ENCODE measurements around the gene FCGBP. TPM values are rescaled to one million over a fixed set of nuclear protein-coding genes. Genes with fewer than 3 reads are reported as not detected.

FCGBP gene
- total and polyA plus RNA-seq, 9 donors = 2.2 to 290 (median 41.0) TPM

DNA sequence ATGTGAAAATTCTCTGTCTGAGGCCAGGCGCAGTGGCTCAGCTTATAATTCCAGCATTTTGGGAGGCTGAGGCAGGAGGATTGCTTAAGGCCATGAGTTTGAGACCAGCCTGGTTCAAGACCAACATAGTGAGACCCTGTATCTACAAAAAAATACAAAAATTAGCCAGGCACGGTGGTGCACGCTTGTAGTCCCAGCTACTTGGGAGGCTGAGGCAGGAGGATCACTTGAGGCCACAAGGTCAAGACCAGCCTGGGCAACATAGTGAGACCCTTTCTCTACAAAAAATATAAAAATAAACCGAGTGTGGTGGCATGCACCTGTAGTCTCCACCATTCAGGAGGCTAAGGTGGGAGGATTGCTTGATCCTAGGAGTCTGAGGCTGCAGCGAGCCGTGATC is 2.2 kb upstream of the FCGBP start:
- H3K4me3 ChIP-seq = no peak overlapping the region
- no peaks in the 10 kb centered on the region for H3K9me3 ChIP-seq
- no peak overlapping the region for H3K27ac ChIP-seq
- no peak for DNase-seq
- intact Hi-C loops (cut with DNase I) = no loop called here
- H3K36me3 ChIP-seq = no peaks in the 10 kb centered on the region
- TF ChIP-seq POLR2A (IDR thresholded peaks at IDR 0.05) (no peak), EP300 (IDR thresholded peaks at IDR 0.05) (no peak)
- TF ChIP-seq, protein P1, sequence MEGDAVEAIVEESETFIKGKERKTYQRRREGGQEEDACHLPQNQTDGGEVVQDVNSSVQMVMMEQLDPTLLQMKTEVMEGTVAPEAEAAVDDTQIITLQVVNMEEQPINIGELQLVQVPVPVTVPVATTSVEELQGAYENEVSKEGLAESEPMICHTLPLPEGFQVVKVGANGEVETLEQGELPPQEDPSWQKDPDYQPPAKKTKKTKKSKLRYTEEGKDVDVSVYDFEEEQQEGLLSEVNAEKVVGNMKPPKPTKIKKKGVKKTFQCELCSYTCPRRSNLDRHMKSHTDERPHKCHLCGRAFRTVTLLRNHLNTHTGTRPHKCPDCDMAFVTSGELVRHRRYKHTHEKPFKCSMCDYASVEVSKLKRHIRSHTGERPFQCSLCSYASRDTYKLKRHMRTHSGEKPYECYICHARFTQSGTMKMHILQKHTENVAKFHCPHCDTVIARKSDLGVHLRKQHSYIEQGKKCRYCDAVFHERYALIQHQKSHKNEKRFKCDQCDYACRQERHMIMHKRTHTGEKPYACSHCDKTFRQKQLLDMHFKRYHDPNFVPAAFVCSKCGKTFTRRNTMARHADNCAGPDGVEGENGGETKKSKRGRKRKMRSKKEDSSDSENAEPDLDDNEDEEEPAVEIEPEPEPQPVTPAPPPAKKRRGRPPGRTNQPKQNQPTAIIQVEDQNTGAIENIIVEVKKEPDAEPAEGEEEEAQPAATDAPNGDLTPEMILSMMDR (IDR thresholded peaks at IDR 0.05) = no peak
- no peaks in the 10 kb centered on the region for H3K4me1 ChIP-seq (ENCODE audit: insufficient read depth)
- 78 to 89% (median 88%) methylated on average over 6 of the region's 6 CpGs for WGBS, 3 donors
- H3K27me3 ChIP-seq = no peaks in the 10 kb centered on the region

- no peak overlapping the region for H3K4me3 ChIP-seq
- no peak for TF ChIP-seq POLR2A (IDR thresholded peaks at IDR 0.05)
- TF ChIP-seq, protein P1 (IDR thresholded peaks at IDR 0.05) = no peak
- TF ChIP-seq EP300 (IDR thresholded peaks at IDR 0.05) = no peak
Observed at GRCh38 chr19:39936020-39936419, 1.6 kb upstream of the FCGBP start.

DNA sequence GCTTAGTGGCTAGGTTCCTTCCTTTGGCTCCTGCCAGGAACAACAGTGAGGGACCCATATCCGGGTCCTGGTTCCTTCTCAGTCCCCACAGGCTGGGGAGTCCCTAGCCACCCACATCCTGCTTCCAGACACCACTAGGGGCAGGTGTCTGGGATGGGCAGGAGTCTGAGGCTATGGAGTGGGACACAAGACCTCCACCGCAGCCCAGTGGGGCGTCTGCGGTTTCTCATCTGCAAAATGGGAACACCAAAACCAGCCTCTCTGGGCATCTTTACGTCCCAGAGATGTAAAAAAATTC is 879 bp upstream of the FCGBP start:
- 76 to 86% (median 79%) methylated on average over 5 of the region's 5 CpGs for WGBS, 3 donors

More at GRCh38 chr19:39936020-39936419, 1.6 kb upstream of the FCGBP start:
- no peak overlapping the region for H3K27ac ChIP-seq
- H3K27me3 ChIP-seq = no peaks in the 10 kb centered on the region
- 10 to 20% (median 13%) methylated on average over 3 of the region's 3 CpGs for WGBS, 3 donors
- intact Hi-C loops (cut with DNase I) = no loop called here
- no peak for DNase-seq
- H3K4me1 ChIP-seq (ENCODE audit: insufficient read depth) = no peaks in the 10 kb centered on the region
- no peaks in the 10 kb centered on the region for H3K9me3 ChIP-seq
- H3K36me3 ChIP-seq = no peaks in the 10 kb centered on the region

GRCh38 chr19:39929750-39930149 is 4.7 kb downstream of the FCGBP start:
- H3K4me3 ChIP-seq = no peak overlapping the region
- TF ChIP-seq, protein P1 (IDR thresholded peaks at IDR 0.05) = no peak
- no peak for TF ChIP-seq EP300 (IDR thresholded peaks at IDR 0.05)
- WGBS, 3 donors = 85 to 86% (median 86%) methylated on average over 3 of the region's 3 CpGs

More for the DNA sequence above, 879 bp upstream of the FCGBP start:
- H3K4me3 ChIP-seq = no peak overlapping the region
- H3K4me1 ChIP-seq (ENCODE audit: insufficient read depth) = no peaks in the 10 kb centered on the region
- H3K27me3 ChIP-seq = no peaks in the 10 kb centered on the region
- TF ChIP-seq POLR2A (IDR thresholded peaks at IDR 0.05) (no peak), EP300 (IDR thresholded peaks at IDR 0.05) (no peak)
- TF ChIP-seq, protein P1 (IDR thresholded peaks at IDR 0.05) = no peak
- H3K27ac ChIP-seq = no peak overlapping the region
- H3K36me3 ChIP-seq = no peaks in the 10 kb centered on the region
- intact Hi-C loops (cut with DNase I) = no loop called here
- DNase-seq = no peak
- H3K9me3 ChIP-seq = no peaks in the 10 kb centered on the region

GRCh38 chr19:39928357-39928725 is 6.1 kb downstream of the FCGBP start:
- intact Hi-C loops (cut with DNase I) = no loop called here
- Histone ChIP-seq H3K4me1 (ENCODE audit: insufficient read depth) (no peaks in the 10 kb centered on the region), H3K9me3 (no peaks in the 10 kb centered on the region), H3K27ac (no peak overlapping the region), H3K36me3 (no peaks in the 10 kb centered on the region), H3K4me3 (no peak overlapping the region), H3K27me3 (no peaks in the 10 kb centered on the region)
- 84 to 85% (median 84%) methylated on average over 3 of the region's 3 CpGs for WGBS, 3 donors
- no peak for TF ChIP-seq EP300 (IDR thresholded peaks at IDR 0.05)
- no peak for DNase-seq

More at GRCh38 chr19:39929750-39930149, 4.7 kb downstream of the FCGBP start:
- intact Hi-C loops (cut with DNase I) = no loop called here
- no peaks in the 10 kb centered on the region for H3K9me3 ChIP-seq
- H3K4me1 ChIP-seq (ENCODE audit: insufficient read depth) = no peaks in the 10 kb centered on the region
- no peaks in the 10 kb centered on the region for H3K36me3 ChIP-seq
- H3K27me3 ChIP-seq = no peaks in the 10 kb centered on the region
- no peak overlapping the region for H3K27ac ChIP-seq
- no peak for DNase-seq
